A673 (cell line): ENCODE measurements around the gene XYLT2. TPM values are rescaled to one million over a fixed set of nuclear protein-coding genes. Genes with fewer than 3 reads are reported as not detected.

Source experiments
- BruUV-seq: library from RNA; stranded (reverse); fragments of 400-500 nt; replicated peaks from 2 replicates; lab custom pipeline; 2021; lab: Mats Ljungman, UMichigan
- CTCF ChIA-PET: fragments of 300-600 bp; sonication (Branson Sonifier 250); formaldehyde crosslinking; loops from one replicate; lab custom pipeline; 2022; ENCODE audit warnings: antibody characterized with exemption; lab: Charles Lee
- POLR2A ChIA-PET: fragments of 300-600 bp; sonication (Branson Sonifier 250); formaldehyde crosslinking; loops from one replicate; lab custom pipeline; 2022; ENCODE audit warnings: antibody characterized with exemption; ENCODE audit not compliant: low non-redundant PET; lab: Charles Lee
- DNase-seq: peaks from one replicate; pipeline ENCODE4 v3.0.0-alpha.2; 2015; ENCODE audit warnings: low spot score
- H3K27ac ChIP-seq: fragments of 200-600 bp; sonication (generic); 2 replicates; pipeline ENCODE4 v1.5.1; 2016; ENCODE audit warnings: mixed run types, low read depth, mild to moderate bottlenecking, mixed read lengths, antibody characterized with exemption, low read length; ENCODE audit not compliant: poor library complexity, severe bottlenecking
- H3K27me3 ChIP-seq: fragments of 200-600 bp; sonication (generic); replicated peaks from 2 replicates; pipeline ENCODE4 v1.6.1; 2017; ENCODE audit warnings: mixed run types, low read depth, mild to moderate bottlenecking, mixed read lengths, antibody characterized with exemption, low read length; ENCODE audit not compliant: insufficient read depth, poor library complexity
- H3K36me3 ChIP-seq: fragments of 200-600 bp; sonication (generic); 2 replicates; pipeline ENCODE4 v1.6.1; 2016; ENCODE audit warnings: mixed run types, mild to moderate bottlenecking, mixed read lengths, antibody characterized with exemption, low read length; ENCODE audit not compliant: insufficient read depth, poor library complexity, severe bottlenecking
- H3K4me1 ChIP-seq: fragments of 200-600 bp; sonication (generic); 2 replicates; pipeline ENCODE4 v1.6.1; 2017; ENCODE audit warnings: mixed run types, mild to moderate bottlenecking, mixed read lengths, antibody characterized with exemption, low read length; ENCODE audit not compliant: insufficient read depth, poor library complexity, severe bottlenecking
- H3K4me3 ChIP-seq: fragments of 200-600 bp; sonication (generic); 2 replicates; pipeline ENCODE4 v1.5.1; 2016; ENCODE audit warnings: low read depth, mixed run types, mild to moderate bottlenecking, mixed read lengths, low read length; ENCODE audit not compliant: poor library complexity, severe bottlenecking
- H3K9me3 ChIP-seq: fragments of 200-600 bp; sonication (generic); 2 replicates; pipeline ENCODE4 v1.6.1; 2016; ENCODE audit warnings: mixed run types, low read depth, mild to moderate bottlenecking, mixed read lengths, antibody characterized with exemption, low read length; ENCODE audit not compliant: poor library complexity, severe bottlenecking
- EZH2 ChIP-seq: fragments of 200-600 bp; sonication (generic); IDR thresholded peaks from 2 replicates; pipeline ENCODE4 v1.6.1; 2017; ENCODE audit warnings: borderline replicate concordance, low read depth, mild to moderate bottlenecking, mixed read lengths, antibody characterized with exemption, low read length; ENCODE audit not compliant: poor library complexity, severe bottlenecking
- intact Hi-C: fragments of 100-400 bp; cut with micrococcal nuclease; formaldehyde crosslinking; loops from one replicate; pipeline ENCODE4 v1.10.0; 2022; ENCODE audit not compliant: unreplicated experiment
- total RNA-seq: library from RNA; stranded (reverse); gene quantifications from 2 replicates; pipeline ENCODE4 v1.2.3, GENCODE V29; 2021
- TF ChIP-seq, protein P1 (sequence below): fragments of 300-800, 200-600 bp; sonication (generic); conservative IDR thresholded peaks from 2 replicates; pipeline ENCODE4 v1.5.1; 2017; ENCODE audit warnings: low read depth, mild to moderate bottlenecking, antibody characterized with exemption, low read length, moderate library complexity, mixed read lengths

XYLT2 gene
- total RNA-seq, 1 experiment from 2014 or later, result 15.8 TPM

GRCh38 chr17:50381260-50381815 lies 35.4 kb downstream of the XYLT2 start:
- H3K36me3 ChIP-seq, result peaks cover 71% of the 10 kb centered on the region
- BruUV-seq, result TSS peak; percentile 62
- POLR2A ChIA-PET, result no interaction called here

DNA sequence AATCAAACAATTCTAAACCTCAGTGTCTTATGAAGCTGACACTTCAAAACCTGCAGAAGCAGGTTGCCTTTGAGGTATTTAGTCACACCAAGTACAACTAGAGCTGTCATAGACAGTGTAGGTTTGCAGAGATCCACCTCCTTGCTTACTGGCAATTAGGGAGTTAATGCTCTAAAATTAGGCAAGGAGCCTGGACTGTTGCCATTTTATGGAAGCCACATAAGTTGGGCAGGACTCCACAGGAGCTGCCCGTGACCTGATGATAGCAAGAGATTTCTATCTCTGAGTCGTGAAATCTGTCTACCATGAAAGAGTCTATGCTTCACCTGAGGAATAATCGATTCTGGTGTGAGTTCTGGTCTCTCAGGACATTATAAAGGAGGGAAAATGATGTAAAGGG lies 36.0 kb downstream of the XYLT2 start:
- H3K27ac ChIP-seq, result no peak overlapping the region
- TF ChIP-seq, protein P1, sequence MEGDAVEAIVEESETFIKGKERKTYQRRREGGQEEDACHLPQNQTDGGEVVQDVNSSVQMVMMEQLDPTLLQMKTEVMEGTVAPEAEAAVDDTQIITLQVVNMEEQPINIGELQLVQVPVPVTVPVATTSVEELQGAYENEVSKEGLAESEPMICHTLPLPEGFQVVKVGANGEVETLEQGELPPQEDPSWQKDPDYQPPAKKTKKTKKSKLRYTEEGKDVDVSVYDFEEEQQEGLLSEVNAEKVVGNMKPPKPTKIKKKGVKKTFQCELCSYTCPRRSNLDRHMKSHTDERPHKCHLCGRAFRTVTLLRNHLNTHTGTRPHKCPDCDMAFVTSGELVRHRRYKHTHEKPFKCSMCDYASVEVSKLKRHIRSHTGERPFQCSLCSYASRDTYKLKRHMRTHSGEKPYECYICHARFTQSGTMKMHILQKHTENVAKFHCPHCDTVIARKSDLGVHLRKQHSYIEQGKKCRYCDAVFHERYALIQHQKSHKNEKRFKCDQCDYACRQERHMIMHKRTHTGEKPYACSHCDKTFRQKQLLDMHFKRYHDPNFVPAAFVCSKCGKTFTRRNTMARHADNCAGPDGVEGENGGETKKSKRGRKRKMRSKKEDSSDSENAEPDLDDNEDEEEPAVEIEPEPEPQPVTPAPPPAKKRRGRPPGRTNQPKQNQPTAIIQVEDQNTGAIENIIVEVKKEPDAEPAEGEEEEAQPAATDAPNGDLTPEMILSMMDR, result no peak
- no peak for TF ChIP-seq EZH2
- H3K27me3 ChIP-seq, result no peaks in the 10 kb centered on the region
- ChIA-PET POLR2A (no interaction called here), CTCF (no interaction called here)
- no peaks in the 10 kb centered on the region for H3K9me3 ChIP-seq
- intact Hi-C loops, result no loop called here
- peaks cover 77% of the 10 kb centered on the region for H3K36me3 ChIP-seq
- no peaks in the 10 kb centered on the region for H3K4me1 ChIP-seq
- BruUV-seq, result no TSS peak
- no peak overlapping the region for H3K4me3 ChIP-seq
- no peak for DNase-seq

More at GRCh38 chr17:50381260-50381815, 35.4 kb downstream of the XYLT2 start:
- no peaks in the 10 kb centered on the region for H3K9me3 ChIP-seq
- H3K4me3 ChIP-seq, result no peak overlapping the region
- no peak for TF ChIP-seq EZH2
- TF ChIP-seq, protein P1, result no peak
- CTCF ChIA-PET, result no interaction called here
- DNase-seq, result no peak
- intact Hi-C loops, result no loop called here
- no peak overlapping the region for H3K27ac ChIP-seq
- H3K27me3 ChIP-seq, result no peaks in the 10 kb centered on the region
- no peaks in the 10 kb centered on the region for H3K4me1 ChIP-seq

GRCh38 chr17:50382931-50383330 lies 37.0 kb downstream of the XYLT2 start:
- TF ChIP-seq EZH2, result no peak
- TF ChIP-seq, protein P1, result no peak
- ChIA-PET CTCF (no interaction called here), POLR2A (no interaction called here)
- Histone ChIP-seq H3K36me3 (peaks cover 87% of the 10 kb centered on the region), H3K4me1 (no peaks in the 10 kb centered on the region), H3K27me3 (no peaks in the 10 kb centered on the region), H3K9me3 (no peaks in the 10 kb centered on the region), H3K27ac (no peak overlapping the region), H3K4me3 (no peak overlapping the region)
- BruUV-seq, result no TSS peak
- no peak for DNase-seq
- intact Hi-C loops, result no loop called here
